HEK293 (cell line): ENCODE measurements around the gene PPP1R3E.

Experiments used
- CTCF ChIA-PET: fragments of 350-600 bp; formaldehyde crosslinking; extraction: SDS; loops from one replicate; lab custom pipeline; 2021; ENCODE audit warnings: antibody characterized with exemption; lab: Yijun Ruan, JAX
- POLR2A ChIA-PET: fragments of 300-600 bp; formaldehyde crosslinking; extraction: SDS; loops from one replicate; lab custom pipeline; 2020; ENCODE audit warnings: antibody characterized with exemption, inconsistent platforms; lab: Yijun Ruan, JAX
- H3K27ac ChIP-seq: fragments of 200-500 bp; sonication (Bioruptor generic); 2 replicates; pipeline ENCODE4 v1.5.1; 2014; ENCODE audit warnings: low read depth, low read length, control low read depth, inconsistent platforms; ENCODE audit errors: extremely low read depth
- H3K36me3 ChIP-seq, 2 experiments: fragments of 200-500 bp in 1 of 2; sonication (Bioruptor generic) in 1 of 2; 1 replicate in 1 of 2; 2 replicates in 1 of 2; pipeline ENCODE4 v1.5.1; 2014 to 2017; ENCODE audit warnings: inconsistent platforms in 2 of 2, low read length in 2 of 2; ENCODE audit not compliant: control insufficient read depth in 2 of 2, insufficient read depth in 1 of 2
- H3K4me1 ChIP-seq: fragments of 200-500 bp; sonication (Bioruptor generic); 2 replicates; pipeline ENCODE4 v1.5.1; 2014; ENCODE audit warnings: mild to moderate bottlenecking, low read length, inconsistent platforms; ENCODE audit not compliant: control insufficient read depth, insufficient read depth
- H3K4me3 ChIP-seq: 2 replicates; pipeline ENCODE4 v1.5.1; 2011; ENCODE audit warnings: low read depth, mild to moderate bottlenecking, control low read depth, low read length, moderate library complexity
- H3K9me3 ChIP-seq: fragments of 200-500 bp; sonication (Bioruptor generic); 2 replicates; pipeline ENCODE4 v1.5.1; 2014; ENCODE audit warnings: low read depth, low read length, inconsistent platforms; ENCODE audit not compliant: control insufficient read depth, insufficient read depth
- GLIS1 ChIP-seq: fragments of 450-650 bp; formaldehyde crosslinking; IDR thresholded peaks from 2 replicates; pipeline ENCODE4 v1.5.1; 2016; ENCODE audit warnings: missing biosample characterization, missing genetic modification characterization
- KLF9 ChIP-seq: fragments of 450-650 bp; formaldehyde crosslinking; IDR thresholded peaks from 2 replicates; pipeline ENCODE4 v1.5.1; 2016; ENCODE audit warnings: missing biosample characterization, missing genetic modification characterization, low read depth
- MZF1 ChIP-seq: fragments of 450-650 bp; formaldehyde crosslinking; IDR thresholded peaks from 2 replicates; pipeline ENCODE4 v1.5.1; 2017; ENCODE audit warnings: missing biosample characterization, missing genetic modification characterization, borderline replicate concordance
- TCF7L2 ChIP-seq: IDR thresholded peaks from 2 replicates; pipeline ENCODE4 v1.6.1; 2011; ENCODE audit warnings: low read depth, mild to moderate bottlenecking, inconsistent platforms, low read length, moderate library complexity, borderline replicate concordance
- ZBTB10 ChIP-seq: fragments of 450-650 bp; formaldehyde crosslinking; IDR thresholded peaks from 2 replicates; pipeline ENCODE4 v1.5.1; 2016; ENCODE audit warnings: missing biosample characterization, missing genetic modification characterization
- ZBTB7A ChIP-seq: fragments of 450-650 bp; formaldehyde crosslinking; IDR thresholded peaks from 2 replicates; pipeline ENCODE4 v1.5.1; 2016; ENCODE audit warnings: low read depth, missing biosample characterization, missing genetic modification characterization
- ZFP69B ChIP-seq: fragments of 450-650 bp; formaldehyde crosslinking; IDR thresholded peaks from 2 replicates; pipeline ENCODE4 v1.5.1; 2016; ENCODE audit warnings: missing biosample characterization, missing genetic modification characterization
- ZNF10 ChIP-seq: fragments of 450-650 bp; formaldehyde crosslinking; IDR thresholded peaks from 2 replicates; pipeline ENCODE4 v1.5.1; 2017; ENCODE audit warnings: missing biosample characterization, missing genetic modification characterization
- ZNF157 ChIP-seq: fragments of 450-650 bp; formaldehyde crosslinking; IDR thresholded peaks from 2 replicates; pipeline ENCODE4 v1.5.1; 2016; ENCODE audit warnings: missing biosample characterization, missing genetic modification characterization
- ZNF19 ChIP-seq: fragments of 450-650 bp; formaldehyde crosslinking; IDR thresholded peaks from 2 replicates; pipeline ENCODE4; 2016; ENCODE audit warnings: missing biosample characterization, missing genetic modification characterization, low read depth
- ZNF266 ChIP-seq: fragments of 450-650 bp; formaldehyde crosslinking; IDR thresholded peaks from 2 replicates; pipeline ENCODE4 v1.5.1; 2016; ENCODE audit warnings: missing biosample characterization, missing genetic modification characterization, low read depth
- ZNF274 ChIP-seq, 2 experiments: fragments of 200-500 bp in 1 of 2; fragments of 450-650 bp in 1 of 2; sonication (Bioruptor generic) in 1 of 2; formaldehyde crosslinking in 1 of 2; IDR thresholded peaks; 2 replicates each; pipeline versions ENCODE4 v1.5.1 to v1.6.1; 2014 to 2016; ENCODE audit warnings: borderline replicate concordance in 1 of 2, inconsistent platforms in 1 of 2, low read length in 1 of 2, missing biosample characterization in 1 of 2, missing genetic modification characterization in 1 of 2
- ZNF416 ChIP-seq: fragments of 450-650 bp; formaldehyde crosslinking; IDR thresholded peaks from 2 replicates; pipeline ENCODE4 v1.5.1; 2016; ENCODE audit warnings: missing biosample characterization, missing genetic modification characterization
- ZNF488 ChIP-seq: fragments of 450-650 bp; formaldehyde crosslinking; IDR thresholded peaks from 2 replicates; pipeline ENCODE4 v1.5.1; 2016; ENCODE audit warnings: missing biosample characterization, missing genetic modification characterization
- ZNF555 ChIP-seq: fragments of 450-650 bp; formaldehyde crosslinking; conservative IDR thresholded peaks from 2 replicates; pipeline ENCODE4 v1.5.1; 2017; ENCODE audit warnings: missing biosample characterization, mild to moderate bottlenecking, missing genetic modification characterization, inconsistent platforms
- ZNF561 ChIP-seq: fragments of 450-650 bp; IDR thresholded peaks from 2 replicates; pipeline ENCODE4 v1.5.1; 2018; ENCODE audit warnings: missing biosample characterization, missing genetic modification characterization, borderline replicate concordance
- ZNF837 ChIP-seq: fragments of 450-650 bp; formaldehyde crosslinking; IDR thresholded peaks from 2 replicates; pipeline ENCODE4 v1.5.1; 2016; ENCODE audit warnings: missing biosample characterization, missing genetic modification characterization
- ZSCAN16 ChIP-seq: fragments of 450-650 bp; formaldehyde crosslinking; IDR thresholded peaks from 2 replicates; pipeline ENCODE4 v1.5.1; 2016; ENCODE audit warnings: missing biosample characterization, missing genetic modification characterization
- ZSCAN30 ChIP-seq: fragments of 450-650 bp; IDR thresholded peaks from 2 replicates; pipeline ENCODE4 v1.5.1; 2018; ENCODE audit warnings: missing biosample characterization, mild to moderate bottlenecking, missing genetic modification characterization, moderate library complexity

Gene PPP1R3E

GRCh38 chr14:23297096-23297495, 5.6 kb downstream of the PPP1R3E start:
- TF ChIP-seq ZNF19 (tag by site-specific recombination): no peak
- TF ChIP-seq ZNF157 (tag by site-specific recombination): no peak
- TF ChIP-seq ZSCAN16: no peak
- TF ChIP-seq TCF7L2: no peak
- no peak for TF ChIP-seq ZNF561 (tag by site-specific recombination)
- no peak for TF ChIP-seq ZBTB7A (tag by site-specific recombination)
- TF ChIP-seq ZNF555 (tag by site-specific recombination): no peak
- TF ChIP-seq ZSCAN30 (tag by site-specific recombination): no peak
- no peak for TF ChIP-seq KLF9 (tag by site-specific recombination)
- no peak for TF ChIP-seq ZNF274 (IDR thresholded peaks at IDR 0.05; ENCODE audit: low read length)
- TF ChIP-seq ZNF274 (tag by site-specific recombination; IDR thresholded peaks at IDR 0.05; ENCODE audit: borderline replicate concordance): no peak
- TF ChIP-seq ZNF837 (tag by site-specific recombination): no peak
- TF ChIP-seq MZF1 (tag by site-specific recombination): no peak
- TF ChIP-seq ZNF266 (tag by site-specific recombination): no peak
- H3K4me3 ChIP-seq: no peak overlapping the region
- H3K4me1 ChIP-seq: peaks cover 7% of the 10 kb centered on the region; the same call in 1 of the 2 replicates
- H3K9me3 ChIP-seq: no peaks in the 10 kb centered on the region
- POLR2A ChIA-PET: interaction anchor here (1.1 to 2.1 kb wide), 3 partner anchors 9 to 25 kb away, joined by 3 to 8 read pairs (median 3); partner anchors contain the start of genes BCL2L2 and HOMEZ
- H3K27ac ChIP-seq: no peak overlapping the region
- H3K36me3 ChIP-seq: peaks cover 4 to 24% of the 10 kb centered on the region in 2 experiments
- CTCF ChIA-PET: interaction anchor here (0.7 to 1.7 kb wide), 3 partner anchors 11 to 232 kb away, joined by 3 to 8 read pairs (median 3); partner anchors contain the start of gene HOMEZ

GRCh38 chr14:23296012-23296777, 6.5 kb downstream of the PPP1R3E start:
- no peaks in the 10 kb centered on the region for H3K9me3 ChIP-seq
- peaks cover 7% of the 10 kb centered on the region; the same call in 1 of the 2 replicates for H3K4me1 ChIP-seq
- H3K4me3 ChIP-seq: no peak overlapping the region
- H3K36me3 ChIP-seq: peaks cover 4 to 24% of the 10 kb centered on the region in 2 experiments
- H3K27ac ChIP-seq: no peak overlapping the region
- ChIA-PET POLR2A (interaction anchor here (0.5 to 1.3 kb wide), 3 partner anchors 10 to 330 kb away, joined by 3 to 6 read pairs (median 5); partner anchors contain the start of gene HOMEZ), CTCF (interaction anchor here (0.7 to 1.7 kb wide), 5 partner anchors 10 to 231 kb away, joined by 3 to 8 read pairs (median 3); partner anchors contain the start of gene HOMEZ)
- no peak for TF ChIP-seq ZFP69B (tag by site-specific recombination)
- no peak for TF ChIP-seq ZBTB10 (tag by site-specific recombination)
- TF ChIP-seq ZNF416 (tag by site-specific recombination): no peak
- TF ChIP-seq GLIS1: no peak
- no peak for TF ChIP-seq ZNF10
- TF ChIP-seq ZNF488 (tag by site-specific recombination): no peak
